HepG2 (cell line): ENCODE results near the gene ZNF25. TPM values are rescaled to one million over a fixed set of nuclear protein-coding genes. Genes with fewer than 3 reads are reported as not detected.

ENCODE experiments used
- ATAC-seq: fragments of 200-7000 bp; cut with Tn5 transposase; 3 replicates; pipeline ENCODE4 v1.9.1; 2020; ENCODE audit warnings: mild to moderate bottlenecking, moderate library complexity
- BruUV-seq: library from RNA; stranded (reverse); fragments of 400-500 nt; replicated peaks from 2 replicates; lab custom pipeline; 2021; lab: Mats Ljungman, UMichigan
- CTCF ChIA-PET: fragments of 300-600 bp; formaldehyde crosslinking; extraction: SDS; loops from one replicate; lab custom pipeline; 2021; ENCODE audit warnings: low total read pairs, inconsistent platforms, low intra/inter-chr PET ratio; lab: Yijun Ruan, JAX
- POLR2A ChIA-PET: fragments of 350-600 bp; sonication (Branson Sonifier 250); formaldehyde crosslinking; loops from one replicate; lab custom pipeline; 2020; ENCODE audit warnings: antibody characterized with exemption, inconsistent platforms; lab: Yijun Ruan, JAX
- DNase-seq: peaks from one replicate; pipeline ENCODE4 v3.0.0-alpha.2; 2015; ENCODE audit warnings: low spot score
- FAIRE-seq: peaks from 3 replicates; lab custom pipeline; 2011; peaks lifted over from hg19 to GRCh38; lab: Jason Lieb, UNC
- H2AFZ ChIP-seq: one replicate; pipeline ENCODE4 v1.6.1; 2011; ENCODE audit warnings: low read length, inconsistent platforms
- H3K27ac ChIP-seq: fragments of 300-600 bp; 3 replicates; pipeline ENCODE4 v1.8.0; 2011; ENCODE audit warnings: mixed run types, mild to moderate bottlenecking, mixed read lengths, low read length, inconsistent platforms; ENCODE audit not compliant: insufficient read depth; ENCODE audit errors: extremely low read length
- H3K27me3 ChIP-seq, 2 experiments: fragments of 200-600 bp in 1 of 2; 2 replicates in 1 of 2; 3 replicates in 1 of 2; pipeline versions ENCODE4 v1.6.0 to v1.8.0; 2011; ENCODE audit warnings: low read length in 2 of 2, mild to moderate bottlenecking in 2 of 2, moderate library complexity in 2 of 2, inconsistent platforms in 1 of 2; ENCODE audit not compliant: insufficient read depth in 2 of 2, control insufficient read depth in 1 of 2
- H3K36me3 ChIP-seq, 2 experiments: fragments of 200-600 bp in 1 of 2; replicated peaks in 1 of 2; 2 replicates in 1 of 2; 3 replicates in 1 of 2; pipeline versions ENCODE4 v1.5.1 to v1.8.0; 2011; ENCODE audit warnings: low read length in 2 of 2, inconsistent platforms in 1 of 2; ENCODE audit not compliant: insufficient read depth in 2 of 2, control insufficient read depth in 1 of 2
- H3K4me1 ChIP-seq: 2 replicates; pipeline ENCODE4 v1.5.1; 2012; ENCODE audit warnings: low read length, inconsistent platforms; ENCODE audit not compliant: insufficient read depth
- H3K4me2 ChIP-seq: 2 replicates; pipeline ENCODE4 v1.6.0; 2011; ENCODE audit warnings: low read depth, low read length, inconsistent platforms
- H3K4me3 ChIP-seq, 3 experiments: fragments of 200-600 bp in 1 of 3; sonication (generic), shearing (Covaris generic) in 1 of 3; replicated peaks in 1 of 3; 2 replicates each; pipeline ENCODE4 v1.5.1; 2011 to 2016; ENCODE audit warnings: low read length in 3 of 3, inconsistent platforms in 2 of 3, low read depth in 2 of 3, mild to moderate bottlenecking in 2 of 3, control low read depth in 1 of 3, mixed read lengths in 1 of 3; ENCODE audit not compliant: insufficient read depth in 1 of 3
- H3K79me2 ChIP-seq: one replicate; pipeline ENCODE4 v1.6.1; 2011; ENCODE audit warnings: low read length, inconsistent platforms; ENCODE audit not compliant: insufficient read depth
- H3K9ac ChIP-seq: 2 replicates; pipeline ENCODE4 v1.6.0; 2011; ENCODE audit warnings: mild to moderate bottlenecking, low read depth, low read length, inconsistent platforms; ENCODE audit not compliant: insufficient read depth
- H3K9me3 ChIP-seq: 2 replicates; pipeline ENCODE4 v1.5.1; 2012; ENCODE audit warnings: mild to moderate bottlenecking, low read length
- H4K20me1 ChIP-seq: 2 replicates; pipeline ENCODE4 v1.6.0; 2011; ENCODE audit warnings: inconsistent platforms, mild to moderate bottlenecking, low read length, moderate library complexity; ENCODE audit not compliant: insufficient read depth
- CTCF ChIP-seq: sonication (generic); formaldehyde crosslinking; IDR thresholded peaks from 2 replicates; pipeline ENCODE4 v1.5.0; 2020; ENCODE audit warnings: mild to moderate bottlenecking, missing genetic modification reagents, moderate library complexity
- PBX3 ChIP-seq: sonication (generic); formaldehyde crosslinking; IDR thresholded peaks from 2 replicates; pipeline ENCODE4 v1.8.1; 2023; ENCODE audit warnings: missing genetic modification reagents, inconsistent platforms, borderline replicate concordance
- RBFOX2 ChIP-seq: fragments of 200-400 bp; formaldehyde crosslinking; IDR thresholded peaks from 2 replicates; pipeline ENCODE4 v1.6.1; 2017; ENCODE audit warnings: low read depth, mild to moderate bottlenecking, low read length
- SMC3 ChIP-seq: IDR thresholded peaks from 2 replicates; pipeline ENCODE4 v1.6.1; 2011; ENCODE audit warnings: low read length, improper control_type of control experiment
- STAG1 ChIP-seq: sonication (generic); formaldehyde crosslinking; IDR thresholded peaks from 2 replicates; pipeline ENCODE4 v1.4.0; 2020; ENCODE audit warnings: missing genetic modification reagents
- ZNF263 ChIP-seq: sonication (generic); formaldehyde crosslinking; IDR thresholded peaks from 2 replicates; pipeline ENCODE4 v1.4.0; 2020; ENCODE audit warnings: missing genetic modification reagents
- ZNF644 ChIP-seq: IDR thresholded peaks from 2 replicates; pipeline ENCODE4 v1.6.1; 2016; ENCODE audit warnings: low read depth
- WGBS: methylation state at CpG from one replicate; pipeline ENCODE4 v1.1.6; 2017; ENCODE audit warnings: low lambda C conversion rate; 5-methylcytosine and 5-hydroxymethylcytosine counted together
- in situ Hi-C: cut with HindIII; loops from 2 replicates; pipeline ENCODE4 v1.10.0; 2017; ENCODE audit warnings: low pct_unique_long_range_greater_than_20kb; ENCODE audit not compliant: extremely low pct_ligation_motif_present
- intact Hi-C: fragments of 100-400 bp; cut with micrococcal nuclease; formaldehyde crosslinking; loops from one replicate; pipeline ENCODE4 v1.10.0; 2022; ENCODE audit not compliant: unreplicated experiment
- polyA plus RNA-seq, 8 experiments: library from polyadenylated mRNA; depleted of rRNA in 3 of 8; stranded (reverse) in 7 of 8; unstranded in 1 of 8; fragments of >200 nt; fragmentation: Illumina TruSeq in 4 of 8; extraction: Trizol in 4 of 8; gene quantifications; 2 replicates each; pipeline versions ENCODE4 v1.2.1 to v1.2.3, GENCODE V29; 2011 to 2016; ENCODE audit warnings: low read depth in 4 of 8, missing spikeins in 1 of 8, mixed read lengths in 1 of 8; ENCODE audit not compliant: insufficient read depth in 1 of 8
- total RNA-seq, 5 experiments: library from RNA; depleted of rRNA; stranded (reverse); fragments of >200 nt; fragmentation: Illumina TruSeq; extraction: Trizol; gene quantifications; 2 replicates each; pipeline ENCODE4 v1.2.3, GENCODE V29; 2016; ENCODE audit warnings: low read depth in 1 of 5

ZNF25 gene
- total and polyA plus RNA-seq, 2 of the 13 experiments (the other 11 are each of a cell fraction or from before 2014, with no cell fraction given) = 1.4 to 1.5 TPM

GRCh38 chr10:37992083-37992482 is 15.6 kb upstream of the ZNF25 start:
- no peaks in the 10 kb centered on the region for H3K9me3 ChIP-seq
- H3K4me3 ChIP-seq = no peak overlapping the region
- no peaks in the 10 kb centered on the region for H3K36me3 ChIP-seq
- intact Hi-C loops (no loop called here), in situ Hi-C loops (no loop called here)
- H3K27me3 ChIP-seq = no peaks in the 10 kb centered on the region
- H4K20me1 ChIP-seq = no peaks in the 10 kb centered on the region
- H3K79me2 ChIP-seq = no peaks in the 10 kb centered on the region
- no peak overlapping the region for H3K9ac ChIP-seq
- no peak overlapping the region for H2AFZ ChIP-seq
- H3K27ac ChIP-seq = no peak overlapping the region
- no TSS peak for BruUV-seq
- peak; percentile 81 for ATAC-seq
- no peaks in the 10 kb centered on the region for H3K4me1 ChIP-seq
- WGBS = 26% methylated on average over 3 of the region's 3 CpGs
- no peak for DNase-seq
- POLR2A ChIA-PET = interaction anchor here (1.7 kb wide), 1 partner anchor 18 kb away, joined by 8 read pairs; the partner anchor contains the start of gene ZNF33A
- FAIRE-seq = no peak
- TF ChIP-seq ZNF644 (CRISPR knock-in tag) = 0 out of 2 replicates have a peak, but pooled peaks have one; percentile 37
- TF ChIP-seq STAG1 = peak; percentile 30; the same call in 1 of the 2 replicates
- no peak for TF ChIP-seq PBX3 (CRISPR knock-in tag)
- no peak for TF ChIP-seq RBFOX2
- no peak for TF ChIP-seq ZNF263 (CRISPR knock-in tag)
- TF ChIP-seq CTCF (CRISPR knock-in tag) = peak; percentile 31; the same call in 1 of the 2 replicates
- peak; percentile 28; the same call in 1 of the 2 replicates for TF ChIP-seq SMC3
- TF ChIP-seq, all 625 proteins: peak for 4
- CTCF ChIA-PET = interaction anchor here (1.4 kb wide), 1 partner anchor 15 kb away, joined by 3 read pairs; the partner anchor contains the start of gene ZNF25
- no peak overlapping the region for H3K4me2 ChIP-seq
